HG03097 (cell line): ENCODE measurements around the gene RPTOR.

Source experiments
- ATAC-seq: cut with Tn5 transposase; IDR thresholded peaks from one replicate; pipeline ENCODE4 v1.9.1; 2021; ENCODE audit not compliant: unreplicated experiment, low FRiP score

Gene RPTOR

GRCh38 chr17:80637048-80637781, 92.6 kb downstream of the RPTOR start:
- ATAC-seq, result no peak

GRCh38 chr17:80639658-80640057, 95.0 kb downstream of the RPTOR start:
- no peak for ATAC-seq

GRCh38 chr17:80640366-80641084, 95.9 kb downstream of the RPTOR start:
- ATAC-seq, result no peak

- no peak for ATAC-seq
Measured at GRCh38 chr17:80643326-80644099, 98.9 kb downstream of the RPTOR start.

GRCh38 chr17:80644536-80644935, 99.9 kb downstream of the RPTOR start:
- no peak for ATAC-seq

GRCh38 chr17:80645706-80646325, 101.2 kb downstream of the RPTOR start:
- no peak for ATAC-seq

GRCh38 chr17:80646328-80646727, 101.7 kb downstream of the RPTOR start:
- no peak for ATAC-seq

- no peak for ATAC-seq
Measured at GRCh38 chr17:80647746-80648145, 103.1 kb downstream of the RPTOR start.

GRCh38 chr17:80649200-80649644, 104.6 kb downstream of the RPTOR start:
- ATAC-seq, result no peak

GRCh38 chr17:80649672-80650330, 105.2 kb downstream of the RPTOR start:
- ATAC-seq, result no peak

GRCh38 chr17:80650331-80650672, 105.7 kb downstream of the RPTOR start:
- no peak for ATAC-seq

GRCh38 chr17:80650751-80651518, 106.3 kb downstream of the RPTOR start:
- no peak for ATAC-seq

GRCh38 chr17:80652756-80653330, 108.2 kb downstream of the RPTOR start:
- no peak for ATAC-seq

GRCh38 chr17:80653856-80654255, 109.2 kb downstream of the RPTOR start:
- no peak for ATAC-seq

- no peak for ATAC-seq
Measured at GRCh38 chr17:80655608-80656007, 111.0 kb downstream of the RPTOR start.

GRCh38 chr17:80656590-80656989, 112.0 kb downstream of the RPTOR start:
- no peak for ATAC-seq

- no peak for ATAC-seq
Measured at GRCh38 chr17:80657561-80657960, 112.9 kb downstream of the RPTOR start.

- ATAC-seq, result no peak
Measured at GRCh38 chr17:80658821-80659220, 114.2 kb downstream of the RPTOR start.

- ATAC-seq, result no peak
Measured at GRCh38 chr17:80659651-80660050, 115.0 kb downstream of the RPTOR start.
